ENCODE results near the gene ZNF385A. TPM values are rescaled to one million over a fixed set of nuclear protein-coding genes. Genes with fewer than 3 reads are reported as not detected.

Gene ZNF385A
- total RNA-seq, 6 donors from 2014 or later = 18.5 to 43.8 (median 23.0) TPM

GRCh38 chr12:54370171-54370730, 14.3 kb downstream of the ZNF385A start:
- DNase-seq (peak; percentile 76 to 95), ATAC-seq (ENCODE audit: low FRiP score in 2 of 2) (peak; percentile 82 to 87)
- peaks cover 0 to 4% (median 0%) of the 10 kb centered on the region in 4 donors for H3K36me3 ChIP-seq
- no peaks in the 10 kb centered on the region for H3K9me3 ChIP-seq
- no peaks in the 10 kb centered on the region for H3K27me3 ChIP-seq
- H3K4me3 ChIP-seq = peak overlapping the region in 3 of 4 donors; percentile 21 to 47 (median 41)
- H3K4me1 ChIP-seq = peaks cover 34 to 60% (median 48%) of the 10 kb centered on the region in 4 donors
- 17 to 21% methylated on average over 8 to 43 of the region's 44 CpGs for WGBS, 2 donors
- H3K27ac ChIP-seq = peak overlapping the region in 3 of 4 donors; percentile 48 to 70 (median 65)
- TF ChIP-seq, protein P1, sequence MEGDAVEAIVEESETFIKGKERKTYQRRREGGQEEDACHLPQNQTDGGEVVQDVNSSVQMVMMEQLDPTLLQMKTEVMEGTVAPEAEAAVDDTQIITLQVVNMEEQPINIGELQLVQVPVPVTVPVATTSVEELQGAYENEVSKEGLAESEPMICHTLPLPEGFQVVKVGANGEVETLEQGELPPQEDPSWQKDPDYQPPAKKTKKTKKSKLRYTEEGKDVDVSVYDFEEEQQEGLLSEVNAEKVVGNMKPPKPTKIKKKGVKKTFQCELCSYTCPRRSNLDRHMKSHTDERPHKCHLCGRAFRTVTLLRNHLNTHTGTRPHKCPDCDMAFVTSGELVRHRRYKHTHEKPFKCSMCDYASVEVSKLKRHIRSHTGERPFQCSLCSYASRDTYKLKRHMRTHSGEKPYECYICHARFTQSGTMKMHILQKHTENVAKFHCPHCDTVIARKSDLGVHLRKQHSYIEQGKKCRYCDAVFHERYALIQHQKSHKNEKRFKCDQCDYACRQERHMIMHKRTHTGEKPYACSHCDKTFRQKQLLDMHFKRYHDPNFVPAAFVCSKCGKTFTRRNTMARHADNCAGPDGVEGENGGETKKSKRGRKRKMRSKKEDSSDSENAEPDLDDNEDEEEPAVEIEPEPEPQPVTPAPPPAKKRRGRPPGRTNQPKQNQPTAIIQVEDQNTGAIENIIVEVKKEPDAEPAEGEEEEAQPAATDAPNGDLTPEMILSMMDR (IDR thresholded peaks at IDR 0.05) = peak; percentile 94 to 98 (median 96)
- TF ChIP-seq POLR2A (IDR thresholded peaks at IDR 0.05) = no peak
- TF ChIP-seq POLR2AphosphoS5 (IDR thresholded peaks at IDR 0.05) = no peak

GRCh38 chr12:54369597-54370131, 14.9 kb downstream of the ZNF385A start:
- 63 to 83% methylated on average over 2 to 20 of the region's 21 CpGs for WGBS, 2 donors
- peak overlapping the region in 2 of 4 donors; percentile 65 to 70 for H3K27ac ChIP-seq
- no peaks in the 10 kb centered on the region for H3K9me3 ChIP-seq
- peaks cover 0 to 4% (median 0%) of the 10 kb centered on the region in 4 donors for H3K36me3 ChIP-seq
- DNase-seq (peak in 1 of 2 donors; percentile 46), ATAC-seq (ENCODE audit: low FRiP score in 2 of 2) (peak in 1 of 2 donors; percentile 9)
- H3K4me1 ChIP-seq = peaks cover 34 to 60% (median 48%) of the 10 kb centered on the region in 4 donors
- H3K27me3 ChIP-seq = no peaks in the 10 kb centered on the region
- peak overlapping the region in 3 of 4 donors; percentile 21 to 47 (median 41) for H3K4me3 ChIP-seq
- TF ChIP-seq EP300 (IDR thresholded peaks at IDR 0.05) (no peak), POLR2AphosphoS5 (IDR thresholded peaks at IDR 0.05) (no peak), POLR2A (IDR thresholded peaks at IDR 0.05) (no peak)
- TF ChIP-seq, protein P1 (IDR thresholded peaks at IDR 0.05) = no peak

- TF ChIP-seq EP300 (IDR thresholded peaks at IDR 0.05) (no peak), POLR2A (IDR thresholded peaks at IDR 0.05) (no peak), POLR2AphosphoS5 (IDR thresholded peaks at IDR 0.05) (peak in 1 of 2 donors; percentile 37)
- TF ChIP-seq, protein P1 (IDR thresholded peaks at IDR 0.05) = peak; percentile 75 to 90 (median 86)
- Histone ChIP-seq H3K9me3 (no peaks in the 10 kb centered on the region), H3K36me3 (peaks cover 0 to 4% (median 0%) of the 10 kb centered on the region in 4 donors), H3K4me1 (peaks cover 34 to 60% (median 43%) of the 10 kb centered on the region in 4 donors), H3K4me3 (peak overlapping the region in 3 of 4 donors; percentile 9 to 47 (median 41)), H3K27ac (peak overlapping the region in 2 of 4 donors; percentile 8 to 70), H3K27me3 (no peaks in the 10 kb centered on the region)
- peak; percentile 83 to 86 for ATAC-seq (ENCODE audit: low FRiP score in 2 of 2)
- WGBS, 2 donors = 36 to 38% methylated on average over 37 to 40 of the region's 40 CpGs
- DNase-seq = peak; percentile 50 to 91
Observed at GRCh38 chr12:54368709-54369596, 15.6 kb downstream of the ZNF385A start.

GRCh38 chr12:54368025-54368708, 16.4 kb downstream of the ZNF385A start:
- Histone ChIP-seq H3K27me3 (no peaks in the 10 kb centered on the region), H3K4me1 (peaks cover 34 to 53% (median 40%) of the 10 kb centered on the region in 4 donors), H3K4me3 (peak overlapping the region in 2 of 4 donors; percentile 7 to 47), H3K36me3 (peaks cover 0 to 4% (median 0%) of the 10 kb centered on the region in 4 donors), H3K27ac (peak overlapping the region in 2 of 4 donors; percentile 8 to 70), H3K9me3 (no peaks in the 10 kb centered on the region)
- no peak for DNase-seq
- ATAC-seq (ENCODE audit: low FRiP score in 2 of 2) = no peak
- TF ChIP-seq POLR2AphosphoS5 (IDR thresholded peaks at IDR 0.05) = no peak
- no peak for TF ChIP-seq POLR2A (IDR thresholded peaks at IDR 0.05)
- TF ChIP-seq, protein P1 (IDR thresholded peaks at IDR 0.05) = no peak
- TF ChIP-seq EP300 (IDR thresholded peaks at IDR 0.05) = no peak
- 18 to 25% methylated on average over 5 of the region's 5 CpGs for WGBS, 2 donors

All from upper lobe of left lung (tissue), 6 donors.